Bone marrow (tissue), 2 donors: ENCODE results near the gene GSTCD.
"Not testable (repeated sequence)": the region's sequence is repeated elsewhere in the genome, so short reads cannot be mapped to it uniquely, and the experiment has no call there.

ENCODE experiments used
- DNase-seq, 2 donors: peaks; one replicate each; lab custom pipeline; 2025; lab: John Stamatoyannopoulos, UW

The GSTCD gene, protein sequence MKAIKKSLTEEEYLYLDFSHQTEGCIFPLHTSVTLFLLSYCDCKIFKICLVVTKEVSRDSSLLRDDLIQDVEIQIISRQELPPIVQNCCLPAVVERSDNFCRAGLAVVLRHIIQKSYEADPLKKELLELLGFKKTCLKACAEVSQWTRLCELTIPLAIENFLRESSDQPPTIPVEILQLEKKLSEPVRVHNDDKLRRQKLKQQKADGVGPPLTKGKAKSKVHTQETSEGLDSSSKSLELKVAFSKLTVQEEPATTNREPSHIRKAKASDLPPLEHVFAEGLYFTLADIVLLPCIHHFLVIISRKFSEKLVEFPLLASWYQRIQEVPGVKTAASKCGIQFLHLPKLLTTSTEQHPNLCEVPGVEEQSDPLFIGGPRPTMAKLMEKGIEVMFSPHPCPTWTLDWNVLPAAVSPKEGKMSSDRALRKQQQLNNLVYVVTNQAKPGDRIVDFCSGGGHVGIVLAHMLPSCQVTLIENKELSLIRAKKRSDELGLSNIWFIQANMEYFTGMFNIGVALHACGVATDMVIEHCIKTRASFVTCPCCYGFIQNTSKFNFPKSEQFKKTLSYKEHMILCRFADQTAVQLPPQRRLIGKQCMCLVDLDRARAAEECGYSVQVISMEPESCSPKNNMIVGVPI

DNA sequence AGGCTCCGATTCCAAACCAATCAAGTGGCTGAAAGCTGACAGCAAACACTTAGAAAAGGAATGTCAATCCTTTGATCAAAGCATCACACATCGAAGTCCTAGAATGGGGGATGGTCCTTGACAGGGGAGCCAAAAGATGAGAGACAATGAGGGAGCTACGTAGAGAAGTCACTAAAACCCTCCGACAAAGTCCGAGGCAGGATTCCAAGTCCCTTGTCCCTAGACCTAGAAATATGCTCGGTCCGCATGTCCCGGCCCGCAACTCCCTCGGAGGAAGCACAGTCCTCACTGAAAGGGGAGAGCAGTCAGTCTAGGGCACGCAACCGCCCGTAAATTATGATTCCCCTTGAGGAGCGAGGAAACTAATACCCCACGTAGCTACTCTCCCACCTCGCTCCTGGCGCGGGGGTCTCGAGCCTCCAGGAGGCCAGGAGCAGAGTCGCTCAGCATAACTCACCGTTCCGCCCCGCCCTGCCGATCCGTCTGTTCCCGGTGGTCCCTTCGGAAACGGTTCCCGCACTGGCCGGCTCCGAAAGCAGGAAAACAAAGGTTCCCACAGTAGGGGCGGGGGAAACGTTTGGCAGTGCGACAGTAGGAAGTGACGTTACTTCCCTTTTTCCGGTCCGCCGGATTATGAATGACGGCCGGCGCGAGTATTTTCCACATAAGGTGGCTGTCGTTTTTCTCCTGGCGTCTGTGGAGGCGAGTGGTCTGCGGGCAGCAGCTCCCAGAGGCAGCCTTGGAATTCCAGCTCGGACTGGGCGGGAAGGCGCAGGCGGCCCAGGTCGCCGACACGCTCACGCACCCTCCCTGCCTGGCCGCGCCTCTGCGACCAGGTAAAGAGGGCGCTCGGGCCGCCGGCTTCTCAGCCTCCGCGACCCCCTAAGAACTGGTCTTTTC, at the start of gene GSTCD, which contains the start of gene INTS12:
Gene GSTCD, plus strand, starts transcription at position 604 of the 900 bp plus-strand sequence. CDS start 8,830 bp downstream, outside the sequence.
Gene INTS12, minus strand, starts transcription at position 509 of the 900 bp plus-strand sequence. CDS start 8,684 bp downstream, outside the sequence.
- DNase-seq = peak; percentile 78 to 80

DNA sequence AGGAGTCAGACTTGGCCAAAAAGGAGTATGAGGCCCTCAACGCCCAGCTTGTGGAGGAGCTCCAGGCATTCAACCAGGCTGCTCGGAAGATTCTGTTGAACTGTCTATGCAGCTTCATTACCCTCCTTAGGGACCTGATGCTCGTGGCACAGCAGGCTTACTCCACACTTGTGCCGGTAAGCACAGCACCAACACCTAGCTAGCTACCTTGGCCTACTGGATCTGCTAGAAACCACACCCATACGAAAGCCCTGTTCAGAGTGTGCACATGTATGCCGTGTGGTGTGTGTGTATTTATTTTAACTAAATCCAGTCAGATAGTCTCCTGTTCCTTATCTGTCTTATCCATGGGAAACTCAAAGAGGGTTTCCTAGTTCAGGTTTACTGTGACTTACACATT, 49.4 kb upstream of the GSTCD start:
- DNase-seq = no peak

DNA sequence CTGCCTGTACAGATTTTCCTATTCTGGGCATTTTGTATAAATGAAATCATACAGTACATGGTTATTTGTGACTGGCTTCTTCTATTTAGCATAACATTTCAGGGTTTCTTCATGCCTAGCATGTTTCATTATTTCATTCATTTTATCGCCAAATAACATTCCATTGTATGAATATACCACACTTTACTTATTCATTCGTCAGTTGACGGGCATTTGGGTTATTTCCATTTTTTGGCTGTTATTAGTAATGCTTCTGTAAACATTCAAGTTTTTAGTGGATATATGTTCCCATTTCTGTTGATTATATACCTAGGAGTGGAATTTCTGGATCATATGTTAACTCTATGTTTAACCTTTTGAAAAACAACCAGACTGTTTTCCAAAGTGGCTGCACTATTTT, 47.6 kb upstream of the GSTCD start:
- DNase-seq = no peak

DNA sequence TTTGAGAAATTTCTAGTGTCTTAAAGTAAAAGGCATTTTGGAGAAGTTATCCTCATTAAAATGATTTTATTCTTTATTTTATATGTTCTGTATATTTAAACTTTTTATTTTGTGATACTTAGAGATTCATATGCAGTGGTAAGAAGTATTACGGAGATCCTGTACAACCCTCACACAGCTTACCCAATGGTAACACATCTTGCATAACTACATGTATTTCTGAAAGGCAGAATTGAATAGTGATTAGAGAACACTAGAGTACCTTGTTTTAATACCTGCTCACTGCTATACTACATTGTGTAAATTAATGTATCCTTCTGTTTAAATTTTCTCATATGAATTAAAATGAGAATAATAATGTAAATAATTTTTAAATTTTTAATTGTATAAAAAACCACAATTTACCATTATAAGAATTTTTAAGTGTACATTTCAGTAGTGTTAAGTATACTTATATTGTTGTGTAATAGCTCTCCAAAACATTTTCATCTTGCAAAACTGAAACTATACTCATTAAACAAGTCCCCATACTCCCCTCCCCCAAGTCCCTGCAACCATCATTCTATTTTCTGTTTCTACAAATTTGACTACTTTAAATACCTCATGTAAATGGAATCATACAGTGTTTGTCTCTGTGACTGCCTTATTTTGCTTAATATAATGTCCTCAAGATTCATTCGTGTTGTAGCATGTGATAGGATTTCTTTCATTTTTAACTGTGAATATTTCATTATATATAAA, 45.5 kb upstream of the GSTCD start:
- DNase-seq = no peak

DNA sequence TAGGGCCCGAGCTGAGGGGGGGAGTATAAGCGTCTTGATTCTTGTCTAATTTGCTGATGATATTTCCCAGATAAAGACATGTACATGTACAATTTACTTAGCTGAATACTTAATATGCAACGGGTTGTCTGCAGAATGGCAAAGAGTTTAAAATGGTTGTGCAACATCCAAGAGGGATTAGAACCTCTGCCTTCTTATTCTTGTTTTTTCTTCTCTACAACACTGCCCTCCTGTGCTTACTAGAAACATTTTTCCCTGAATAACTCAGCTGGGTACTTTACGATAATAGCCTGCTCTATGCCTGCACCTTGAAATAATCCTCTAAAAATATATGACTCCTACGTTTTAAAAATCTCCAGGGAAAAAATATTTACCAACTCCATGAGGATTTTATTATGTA, 41.9 kb upstream of the GSTCD start:
- DNase-seq = no peak

DNA sequence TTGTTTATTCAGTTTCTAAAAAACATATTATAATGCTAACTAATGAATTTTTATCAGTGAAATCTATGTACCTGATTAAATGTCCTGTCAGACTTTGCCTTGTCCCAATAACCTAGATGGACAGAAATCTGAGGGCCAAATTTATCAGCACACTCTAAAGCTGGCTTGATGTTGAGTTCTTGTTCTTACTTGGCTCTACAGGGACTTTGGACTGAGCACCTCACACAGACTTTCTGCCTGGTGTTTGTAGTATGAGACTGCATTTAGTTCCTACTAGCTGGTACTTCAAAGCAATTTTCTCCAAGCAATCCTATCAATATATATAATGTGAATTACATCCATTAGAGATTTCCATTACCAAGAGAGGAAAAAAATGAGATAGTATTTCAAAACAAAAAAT, 37.9 kb upstream of the GSTCD start:
- DNase-seq = no peak

DNA sequence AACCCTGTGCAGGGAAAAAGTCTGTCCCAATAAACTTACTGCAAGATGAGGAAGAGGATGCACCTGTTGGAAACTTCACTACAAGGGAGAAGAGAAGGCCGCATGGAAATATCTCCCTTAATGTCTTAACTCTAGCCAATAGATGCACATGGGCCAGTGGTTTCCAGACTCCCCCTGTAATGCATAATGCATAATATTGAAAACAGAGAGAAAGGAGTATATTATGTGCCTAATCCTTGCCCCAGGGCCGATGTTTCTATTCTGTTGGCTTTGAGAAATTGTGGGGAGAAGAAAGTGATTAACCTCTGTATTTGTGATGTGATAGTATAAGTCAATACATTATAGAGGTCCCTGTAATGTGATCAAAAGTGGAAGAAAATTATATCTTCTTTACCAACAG, 37.3 kb upstream of the GSTCD start:
- no peak for DNase-seq

DNA sequence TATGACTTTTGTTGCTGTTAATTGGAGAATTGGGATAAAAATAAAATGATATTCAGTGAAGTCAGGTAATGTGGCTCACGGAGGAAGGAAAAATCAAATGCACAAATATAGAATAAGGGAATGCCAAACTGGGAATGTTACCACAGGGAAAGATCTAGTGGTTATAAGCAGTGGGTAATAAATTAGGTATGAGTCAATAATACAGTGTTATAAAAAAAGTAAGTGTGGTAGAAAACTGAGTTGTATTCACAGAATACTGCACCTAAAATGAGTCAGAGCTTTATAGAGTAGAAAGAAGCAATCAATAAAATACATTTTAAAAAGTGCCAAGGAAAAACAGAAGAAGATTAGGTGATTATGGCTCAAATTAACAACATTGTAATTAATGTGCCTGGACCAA, 34.6 kb upstream of the GSTCD start:
- DNase-seq = no peak

DNA sequence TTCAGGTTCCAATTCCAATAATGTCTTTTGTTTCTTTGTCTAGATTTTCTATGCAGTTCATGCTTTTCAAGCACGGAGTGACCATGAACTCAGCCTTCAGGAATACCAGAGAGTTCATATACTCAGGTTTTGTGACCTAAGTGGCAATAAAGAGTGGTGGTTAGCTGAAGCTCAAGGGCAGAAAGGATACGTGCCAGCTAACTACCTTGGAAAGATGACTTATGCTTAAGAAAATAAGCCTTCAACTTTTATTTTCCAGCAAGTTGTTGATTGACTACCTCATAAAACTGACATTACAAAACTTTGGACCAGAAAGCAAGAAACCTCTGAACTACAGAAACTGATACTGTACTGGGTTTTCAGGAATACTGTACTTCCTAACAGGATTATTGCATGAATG, 30.9 kb upstream of the GSTCD start:
- DNase-seq = no peak

DNA sequence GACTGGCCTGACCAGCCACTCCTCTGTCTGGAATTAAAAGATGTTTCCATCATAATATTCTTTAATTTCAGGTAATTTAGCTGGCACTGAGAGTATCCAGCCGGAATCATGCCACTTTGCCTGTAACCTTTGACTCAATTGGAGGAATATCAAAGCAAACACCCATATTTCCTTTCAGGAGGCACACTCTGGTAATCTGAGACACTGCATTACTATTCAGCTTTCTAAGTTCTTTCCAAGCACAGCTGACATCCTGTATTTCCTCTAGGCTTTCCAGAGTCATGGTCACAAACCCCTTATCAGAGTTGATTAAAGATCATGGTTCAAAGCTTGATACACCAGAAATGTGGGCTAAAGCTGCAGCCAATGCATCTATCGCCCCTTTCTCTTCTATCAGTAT, 29.4 kb upstream of the GSTCD start:
- no peak for DNase-seq

DNA sequence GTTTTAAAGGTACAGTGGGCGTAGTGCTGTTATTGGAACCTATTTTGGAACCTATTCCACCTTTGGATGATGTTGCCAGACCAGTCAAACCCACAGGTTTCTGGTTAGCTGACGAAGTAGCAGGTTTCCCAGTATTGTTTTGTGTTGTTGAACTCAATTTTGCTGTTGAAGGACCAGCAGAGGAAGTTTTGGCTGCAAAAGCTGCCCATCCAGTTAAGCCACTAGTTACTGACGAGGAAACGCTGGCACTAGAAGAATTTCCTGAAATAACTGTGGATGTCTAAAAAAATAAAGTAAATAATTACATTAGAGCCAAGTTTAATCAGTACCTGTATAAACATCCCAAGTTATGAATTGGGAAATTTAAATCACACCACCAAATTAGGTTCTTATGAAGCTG, 25.5 kb upstream of the GSTCD start:
- DNase-seq = no peak

DNA sequence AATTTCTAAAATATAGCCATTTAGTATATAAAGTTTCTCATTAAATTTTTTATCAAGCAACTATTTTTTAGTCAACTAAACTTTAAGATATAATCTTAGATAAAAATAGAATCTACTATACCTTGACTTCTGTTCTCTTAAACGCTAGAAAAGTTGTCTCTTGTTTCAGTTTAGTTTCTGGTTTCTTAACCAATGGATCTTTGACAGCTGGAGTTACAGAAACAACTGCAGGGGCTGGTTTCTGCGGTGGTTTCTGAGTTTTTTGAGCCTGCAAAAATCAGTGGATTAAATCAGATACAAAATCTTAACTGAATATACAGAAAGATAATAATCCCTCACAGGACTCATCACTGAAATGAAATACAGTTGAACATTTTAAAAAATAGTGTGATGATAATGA, 22.0 kb upstream of the GSTCD start:
- no peak for DNase-seq

DNA sequence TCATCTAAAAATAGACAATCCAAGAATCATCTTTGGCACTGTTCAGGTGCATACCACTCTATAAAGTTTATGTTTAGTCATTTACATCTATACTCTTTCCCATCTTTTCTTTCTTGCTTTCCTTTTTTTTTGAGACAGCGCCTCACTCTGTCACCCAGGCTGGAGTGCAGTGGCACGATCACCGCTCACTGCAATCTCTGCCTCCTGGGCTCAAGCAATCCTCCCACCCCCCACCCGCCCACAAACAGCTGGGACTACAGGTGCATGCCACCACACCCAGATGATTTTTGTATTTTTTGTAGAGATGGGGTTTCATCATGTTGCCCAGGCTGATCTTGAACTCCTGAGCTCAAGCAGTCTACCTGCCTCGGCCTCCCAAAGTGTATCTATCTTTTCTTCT, 13.8 kb upstream of the GSTCD start:
- not testable (repeated sequence) for DNase-seq

DNA sequence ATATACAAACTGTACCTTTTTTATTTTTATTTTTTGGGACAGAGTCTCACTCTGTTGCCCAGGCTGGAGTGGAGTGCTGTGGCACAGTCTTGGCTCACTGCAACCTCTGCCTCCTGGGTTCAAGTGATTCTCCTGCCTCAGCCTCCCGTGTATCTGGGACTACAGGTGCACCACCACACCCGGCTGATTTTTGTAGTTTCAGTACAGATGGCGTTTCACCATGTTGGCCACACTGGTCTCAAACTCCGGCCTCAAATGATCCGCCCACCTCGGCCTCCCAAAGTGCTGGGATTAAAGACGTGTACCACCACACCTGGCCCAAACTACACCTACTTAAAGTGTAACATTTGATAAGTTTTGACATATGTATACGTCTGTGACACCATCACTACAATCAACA, 12.8 kb upstream of the GSTCD start:
- not testable (repeated sequence) for DNase-seq

DNA sequence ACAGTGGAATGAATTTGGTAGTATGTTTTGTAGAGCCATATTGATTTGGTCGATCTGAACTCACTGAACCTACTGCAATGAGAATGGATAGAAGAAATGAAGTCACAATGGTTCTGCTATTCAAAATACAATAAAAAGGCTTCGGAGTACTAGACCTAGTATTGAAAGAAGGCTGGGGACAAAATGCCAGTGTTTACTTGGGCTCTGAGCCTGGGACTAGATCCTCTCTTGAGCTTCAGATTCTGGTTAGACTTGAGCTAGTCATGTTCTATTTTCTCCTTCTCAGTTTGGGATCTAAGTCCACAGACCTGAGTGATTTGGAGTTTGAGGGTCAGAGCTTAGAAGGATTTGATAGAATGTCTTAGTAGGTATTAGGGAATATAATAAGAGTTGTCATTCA, 10.0 kb upstream of the GSTCD start:
- no peak for DNase-seq

DNA sequence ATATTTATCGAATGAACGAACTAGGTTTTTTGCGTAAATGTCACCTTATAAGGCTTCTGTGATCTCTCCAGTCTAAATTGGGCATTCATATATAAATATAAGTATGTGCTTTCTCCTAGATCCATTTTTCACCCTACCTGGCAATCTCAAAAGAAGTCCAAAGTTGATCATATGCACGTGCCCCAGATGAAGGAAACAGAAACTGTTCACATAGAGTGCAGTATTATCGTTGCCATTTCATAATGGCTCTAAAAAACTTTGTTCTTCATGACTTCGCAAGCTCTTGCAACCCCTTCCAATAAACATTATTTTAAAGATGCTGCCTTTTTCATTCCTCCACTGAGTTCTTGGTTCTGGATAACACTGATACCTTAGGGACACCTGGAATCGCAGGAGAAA, 803 bp upstream of the GSTCD start:
- DNase-seq = no peak

DNA sequence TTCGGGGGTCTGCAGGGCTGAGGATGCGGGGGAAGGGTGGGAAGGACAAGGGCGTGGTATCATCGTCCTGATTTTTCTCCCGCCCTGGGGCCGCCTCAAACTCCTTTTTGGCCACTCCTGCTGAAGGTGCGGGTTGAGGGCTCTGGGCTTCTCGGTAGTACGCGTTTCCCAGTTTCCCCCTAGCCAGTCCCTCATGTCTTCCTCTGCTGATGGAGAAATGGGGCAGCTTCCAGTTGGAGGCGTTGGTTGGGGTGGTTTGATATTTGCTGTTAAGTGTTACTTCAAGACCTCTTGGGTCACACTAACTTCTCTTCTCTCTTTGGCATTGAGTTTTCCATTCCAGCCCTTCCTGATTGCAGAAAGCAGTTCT, 482 bp downstream of the GSTCD start:
- peak; percentile 11 to 40 for DNase-seq

DNA sequence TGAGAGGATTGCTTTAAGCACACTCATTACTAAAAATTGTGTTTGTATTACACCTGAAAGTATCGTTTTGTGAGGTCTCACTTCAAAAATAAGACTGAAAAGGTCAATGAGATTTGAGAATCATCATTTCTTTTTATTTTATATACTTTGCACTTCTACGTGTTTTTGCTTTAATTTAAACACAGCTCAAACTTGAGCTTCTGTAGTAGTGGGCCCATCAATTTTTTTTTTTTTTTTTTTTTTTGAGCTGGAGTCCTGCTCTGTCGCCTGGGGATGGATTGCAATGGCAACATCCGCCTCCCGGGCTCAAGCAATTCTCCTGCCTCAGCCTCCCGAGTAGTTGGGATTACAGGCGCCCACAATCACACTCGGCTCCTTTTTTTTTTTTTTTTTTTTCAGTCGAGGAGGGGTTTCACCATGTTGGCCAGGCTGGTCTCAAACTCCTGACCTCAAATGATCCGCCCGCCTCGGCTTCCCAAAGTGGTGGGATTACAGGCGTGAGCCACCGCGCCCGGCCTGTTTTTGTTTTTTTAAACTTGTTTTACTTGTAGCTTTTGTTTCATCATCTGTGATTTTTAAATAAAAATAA, 1.5 kb downstream of the GSTCD start:
- no peak for DNase-seq

DNA sequence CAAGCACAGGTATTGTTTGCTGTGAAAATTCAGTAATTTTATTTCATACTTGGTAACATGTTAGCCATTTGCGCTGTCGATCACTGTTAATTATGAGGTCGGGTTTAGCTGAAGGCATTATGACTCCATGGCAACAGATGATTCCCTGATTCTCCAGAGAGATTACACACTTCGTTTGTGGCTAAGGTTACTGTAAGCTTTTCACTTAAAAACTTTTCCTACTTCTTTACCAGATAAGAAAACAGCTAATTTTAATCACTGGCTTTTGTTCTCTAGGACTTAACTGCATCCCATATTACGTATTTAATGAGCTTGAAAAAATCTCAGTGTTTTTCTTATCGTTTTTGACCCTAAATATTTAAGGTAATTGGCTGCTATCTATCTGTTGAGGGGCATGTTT, 2.1 kb downstream of the GSTCD start:
- DNase-seq = no peak

DNA sequence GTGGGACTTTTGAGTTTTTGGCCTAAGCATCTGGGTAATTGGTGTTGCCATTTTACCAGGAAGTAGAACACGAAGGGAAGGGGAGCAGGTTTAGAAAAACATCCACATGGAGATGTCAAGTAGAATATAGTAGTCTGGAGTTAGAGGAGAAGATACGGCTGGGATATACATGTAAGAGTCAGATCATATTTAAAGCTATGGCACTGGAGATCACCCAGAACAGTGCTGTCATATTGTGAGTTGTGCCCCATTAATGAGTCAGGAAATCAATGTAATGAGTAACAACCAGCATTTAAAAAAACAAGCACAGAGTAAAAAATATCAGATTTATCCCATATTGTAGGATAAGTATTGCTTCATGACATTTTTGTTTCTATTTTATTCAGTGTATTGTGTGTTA, 4.2 kb downstream of the GSTCD start:
- no peak for DNase-seq

DNA sequence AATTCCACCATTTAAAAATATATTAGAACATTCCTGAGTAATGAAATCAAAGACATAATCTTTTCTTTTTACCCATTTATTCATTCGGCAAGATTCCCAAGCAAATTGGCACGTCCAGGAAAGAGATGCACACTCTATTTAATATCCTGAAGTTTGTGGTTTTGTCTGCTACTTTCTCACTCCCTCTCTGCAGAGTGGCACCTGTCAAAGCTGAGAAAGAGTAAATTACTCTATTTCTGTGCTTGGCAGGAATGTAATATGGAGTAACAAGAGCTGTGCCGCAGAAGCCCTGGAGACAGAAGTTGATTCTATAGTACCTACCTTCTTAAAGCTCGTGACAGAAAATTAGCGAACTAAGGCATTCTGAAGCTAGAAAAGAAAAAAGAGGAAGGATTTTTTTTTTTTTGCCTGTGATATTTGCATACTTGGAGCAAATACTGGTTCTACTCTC, 5.5 kb downstream of the GSTCD start:
- DNase-seq = peak in 1 of 2 donors; percentile 34
